ENCODE data around the gene DCAF16.
"Not testable (repeated sequence)": the region's sequence is repeated elsewhere in the genome, so short reads cannot be mapped to it uniquely, and the experiment has no call there.

Gene DCAF16

DNA sequence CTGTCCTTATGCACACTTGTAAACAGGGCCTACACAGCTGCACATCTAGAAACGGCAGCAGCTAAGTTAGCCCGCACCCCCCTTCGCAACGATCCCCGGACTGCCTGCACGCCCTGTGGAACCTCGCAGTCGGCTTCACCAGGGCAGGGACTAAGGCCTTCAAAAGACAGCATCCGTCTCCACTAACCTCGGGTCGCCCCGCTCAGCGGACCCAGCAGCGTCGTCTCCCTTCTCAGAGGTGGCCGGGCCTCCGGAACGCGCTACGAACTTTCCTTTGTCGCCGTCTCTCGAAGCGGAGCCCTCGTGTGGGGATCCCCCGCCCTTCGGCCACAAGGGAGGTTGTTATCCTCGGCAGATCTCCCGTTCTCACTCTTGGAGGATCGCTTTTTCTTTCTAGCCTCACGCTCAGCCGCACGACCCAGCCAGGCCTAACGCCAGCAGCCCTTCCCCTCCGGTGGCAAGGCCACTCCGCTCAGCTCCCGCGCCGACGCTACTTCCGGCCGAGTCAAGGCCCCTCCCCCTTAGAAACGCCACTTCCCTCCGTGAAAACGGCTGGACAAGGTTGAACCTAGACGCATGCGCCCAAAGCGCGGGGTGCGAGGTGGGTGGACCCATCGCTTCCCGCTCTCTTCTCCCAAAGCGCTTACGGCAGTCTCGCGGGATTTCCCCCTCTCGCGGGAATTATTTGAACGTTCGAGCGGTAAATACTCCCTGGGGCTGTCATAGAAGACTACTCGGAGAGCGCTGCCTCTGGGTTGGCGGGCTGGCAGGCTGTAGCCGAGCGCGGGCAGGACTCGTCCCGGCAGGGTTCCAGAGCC lies at the start of gene DCAF16, which contains the start of gene NCAPG:
Gene DCAF16 (minus strand): TSS at position 498 of the 818 bp plus-strand sequence. CDS start 6,616 bp downstream, outside the sequence.
Gene NCAPG (plus strand): TSS at position 720 of the 818 bp plus-strand sequence. CDS start 99 bp downstream, outside the sequence.
- peak; percentile 93 for DNase-seq

DNA sequence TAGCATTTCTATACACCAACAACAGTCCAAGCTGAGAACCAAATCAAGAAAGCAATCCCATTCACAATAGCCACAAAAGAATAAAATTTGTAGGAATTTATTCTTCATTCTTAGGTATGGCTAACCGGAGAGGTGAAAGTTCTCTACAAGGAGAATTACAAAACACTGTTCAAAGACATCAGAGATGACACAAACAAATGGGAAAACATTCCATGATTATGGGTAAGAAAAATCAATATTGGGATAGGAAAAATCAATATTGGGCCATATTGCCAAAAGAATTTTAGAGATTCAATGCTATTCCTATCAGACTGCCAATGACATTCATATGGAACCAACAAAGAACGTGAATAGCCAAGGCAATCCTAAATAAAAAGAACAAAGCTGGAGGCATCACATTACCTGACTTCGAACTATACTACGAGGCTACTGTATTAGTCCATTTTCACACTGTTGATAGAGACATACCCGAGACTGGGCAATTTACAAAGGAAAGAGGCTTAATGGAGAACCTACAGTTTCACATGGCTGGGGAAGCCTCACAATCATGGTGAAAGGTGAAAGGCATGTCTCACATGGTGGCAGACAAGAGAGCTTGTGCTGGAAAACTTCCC lies 49.3 kb upstream of the DCAF16 start:
- no peak for DNase-seq

DNA sequence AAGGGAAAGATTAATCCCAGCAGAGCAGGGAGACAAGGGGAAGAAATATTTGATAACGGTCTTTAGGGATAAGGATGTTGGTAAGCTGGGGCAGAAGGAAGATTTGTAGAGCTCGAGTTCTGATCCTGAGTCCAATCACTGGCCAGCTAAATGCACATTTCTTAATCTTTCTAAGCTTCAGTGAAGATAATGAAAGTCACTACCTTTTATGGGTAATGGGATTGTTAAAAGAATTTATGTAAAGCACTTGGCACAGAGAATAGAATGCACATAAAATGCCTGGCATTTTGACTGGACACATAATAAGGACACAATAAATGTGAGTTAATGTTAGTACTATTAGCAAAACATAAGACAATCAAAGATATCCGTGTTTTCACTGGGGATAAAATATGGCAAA lies 43.5 kb upstream of the DCAF16 start:
- DNase-seq = no peak

DNA sequence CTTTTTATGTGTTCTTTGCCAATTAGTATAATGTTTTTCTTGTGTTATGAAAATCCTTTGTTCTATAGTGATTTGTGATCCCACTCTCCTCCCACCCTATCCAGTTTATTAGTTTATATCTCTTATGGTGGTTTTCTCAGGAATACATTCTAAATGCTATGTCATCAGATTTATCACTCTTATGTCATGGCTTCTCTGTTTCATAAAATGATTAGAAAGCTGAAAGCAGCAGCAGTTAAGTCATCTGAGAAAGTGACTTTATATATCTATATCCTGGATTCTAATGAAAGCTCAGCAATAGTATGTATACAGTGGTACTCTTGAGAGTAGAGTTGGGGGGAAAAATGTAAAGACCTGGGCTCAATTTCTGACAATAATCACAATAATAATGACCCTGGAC lies 41.4 kb upstream of the DCAF16 start:
- DNase-seq = no peak

DNA sequence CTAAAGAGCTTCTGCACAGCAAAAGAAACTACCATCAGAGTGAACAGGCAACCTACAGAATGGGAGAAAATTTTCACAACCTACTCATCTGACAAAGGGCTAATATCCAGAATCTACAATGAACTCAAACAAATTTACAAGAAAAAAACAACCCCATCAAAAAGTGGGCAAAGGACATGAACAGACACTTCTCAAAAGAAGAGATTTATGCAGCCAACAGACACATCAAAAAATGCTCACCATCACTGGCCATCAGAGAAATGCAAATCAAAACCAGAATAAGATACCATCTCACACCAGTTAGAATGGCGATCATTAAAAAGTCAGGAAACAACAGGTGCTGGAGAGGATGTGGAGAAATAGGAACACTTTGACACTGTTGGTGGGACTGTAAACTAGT lies 39.7 kb upstream of the DCAF16 start:
- DNase-seq = not testable (repeated sequence)

DNA sequence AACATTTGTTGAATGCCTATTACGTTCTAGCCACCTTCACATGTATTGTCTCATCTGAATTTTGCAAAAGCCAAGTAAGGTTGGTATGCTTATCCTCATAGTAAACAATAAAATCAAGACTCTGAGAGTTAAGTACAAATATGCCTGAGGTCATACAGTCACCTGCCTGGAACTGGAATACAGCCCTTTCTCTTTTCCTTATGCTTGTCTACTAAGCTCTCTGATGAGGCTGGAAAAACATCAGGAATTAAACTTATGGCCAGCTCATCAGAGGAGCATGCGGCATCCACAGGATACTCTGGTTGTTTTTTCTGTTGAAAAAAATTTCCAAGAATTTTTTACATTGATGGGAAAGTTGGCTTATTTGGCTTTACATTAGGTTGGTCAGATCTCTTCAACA lies 35.7 kb upstream of the DCAF16 start:
- no peak for DNase-seq

DNA sequence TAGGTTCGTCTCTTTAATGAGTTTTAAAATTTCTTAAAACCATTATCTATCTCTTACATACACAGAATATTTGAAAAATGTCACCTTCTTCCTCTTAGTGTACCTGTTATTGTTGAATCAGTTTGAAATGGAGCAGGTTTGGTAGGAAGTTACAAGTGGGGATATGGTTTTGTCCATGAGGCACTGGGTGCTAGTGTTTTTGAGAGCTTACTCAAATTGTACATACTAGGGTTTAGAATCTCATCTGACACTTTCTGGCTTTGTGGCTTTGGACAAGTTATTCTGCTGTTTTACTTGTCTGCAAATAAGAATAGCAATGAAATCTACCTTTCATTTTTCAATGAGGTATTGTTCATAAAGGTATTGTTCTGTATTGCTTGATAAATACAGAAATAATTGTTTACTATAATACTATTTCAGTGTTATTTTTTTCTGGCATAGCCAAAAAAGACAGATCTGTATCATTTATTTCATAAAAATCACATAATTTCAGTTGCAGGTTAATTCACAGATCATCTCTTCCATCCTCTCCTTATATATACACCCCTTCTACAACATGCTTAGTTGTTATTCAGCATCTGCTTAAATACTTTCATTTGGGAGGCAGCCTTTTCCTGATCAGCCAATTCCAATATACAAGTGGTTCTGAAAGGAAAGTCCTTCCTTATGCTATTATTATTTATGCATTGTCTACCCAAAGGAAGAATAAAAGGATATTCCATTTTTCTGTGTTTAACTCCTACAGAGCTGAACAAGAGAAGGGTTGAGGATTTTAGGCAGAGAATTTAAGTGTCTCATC lies 13.5 kb upstream of the DCAF16 start:
- DNase-seq = no peak

DNA sequence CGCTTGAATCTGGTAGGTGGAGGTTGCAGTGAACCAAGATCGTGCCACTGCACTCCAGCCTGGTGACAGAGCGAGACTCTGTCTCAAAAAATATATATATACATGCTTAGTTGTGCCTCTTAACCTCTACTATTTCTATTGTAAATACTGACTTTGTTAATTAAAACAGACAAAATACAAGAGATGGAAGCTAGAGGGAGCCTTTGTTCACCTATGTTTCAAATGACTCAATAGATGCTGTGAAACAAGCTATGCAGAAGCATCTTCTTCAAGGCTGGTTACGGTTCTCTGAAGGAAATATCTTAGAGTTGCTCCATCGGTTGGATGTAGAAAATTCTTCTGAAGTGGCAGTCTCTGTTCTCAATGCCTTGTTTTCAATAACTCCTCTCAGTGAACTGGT lies 6.5 kb upstream of the DCAF16 start:
- no peak for DNase-seq

DNA sequence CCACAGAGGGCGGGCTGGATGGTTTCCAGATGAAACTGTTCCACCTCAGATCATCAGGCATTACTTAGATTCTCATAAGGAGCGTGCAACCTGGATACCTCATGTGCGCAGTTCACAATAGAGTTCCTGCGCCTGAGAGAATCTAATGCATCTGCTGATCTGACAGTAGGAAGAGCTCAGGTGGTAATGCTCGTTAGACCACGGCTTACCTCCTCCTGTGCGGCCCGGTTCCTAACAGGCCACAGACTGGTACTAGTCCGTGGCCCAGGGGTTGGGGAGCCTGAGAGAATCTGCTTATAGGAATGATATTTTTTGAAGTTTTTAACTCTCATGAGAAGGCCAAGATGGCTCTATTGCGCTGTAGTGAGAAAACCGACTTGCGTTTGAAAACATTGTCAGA lies 5.6 kb upstream of the DCAF16 start:
- no peak for DNase-seq

DNA sequence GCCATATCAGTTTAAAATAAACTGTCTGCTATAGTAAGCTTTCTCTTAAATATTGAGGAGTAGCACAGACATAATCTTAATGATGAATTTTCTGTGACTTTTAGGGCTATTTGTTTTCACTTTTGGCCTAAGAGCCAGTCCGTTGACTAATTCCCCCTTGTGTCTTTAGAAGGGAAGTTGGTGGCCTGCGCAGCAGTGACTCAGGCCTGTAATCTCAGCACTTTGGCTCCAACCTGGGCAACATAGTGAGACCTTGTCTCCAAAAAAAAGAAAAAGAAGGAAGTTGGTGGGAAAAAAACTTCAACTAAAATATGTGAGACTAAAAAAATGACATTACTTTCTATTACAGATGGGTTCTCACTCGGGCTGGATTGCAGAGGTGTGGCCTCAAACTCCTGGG lies 3.6 kb upstream of the DCAF16 start:
- no peak for DNase-seq

DNA sequence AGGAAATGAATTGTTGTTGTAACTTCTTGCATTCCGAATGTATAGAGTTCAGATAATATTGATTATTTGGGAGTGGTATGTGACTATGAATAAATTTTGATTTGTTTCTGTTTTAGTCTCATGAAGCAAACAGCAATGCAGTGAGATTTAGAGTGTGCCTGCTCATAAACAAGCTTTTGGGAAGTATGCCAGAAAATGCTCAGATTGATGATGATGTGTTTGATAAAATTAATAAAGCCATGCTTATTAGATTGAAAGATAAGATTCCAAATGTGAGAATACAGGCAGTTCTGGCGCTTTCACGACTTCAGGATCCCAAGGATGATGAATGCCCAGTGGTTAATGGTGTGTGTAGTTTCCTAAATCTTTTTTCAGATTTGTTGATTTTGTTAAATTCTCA lies 2.2 kb upstream of the DCAF16 start:
- no peak for DNase-seq

DNA sequence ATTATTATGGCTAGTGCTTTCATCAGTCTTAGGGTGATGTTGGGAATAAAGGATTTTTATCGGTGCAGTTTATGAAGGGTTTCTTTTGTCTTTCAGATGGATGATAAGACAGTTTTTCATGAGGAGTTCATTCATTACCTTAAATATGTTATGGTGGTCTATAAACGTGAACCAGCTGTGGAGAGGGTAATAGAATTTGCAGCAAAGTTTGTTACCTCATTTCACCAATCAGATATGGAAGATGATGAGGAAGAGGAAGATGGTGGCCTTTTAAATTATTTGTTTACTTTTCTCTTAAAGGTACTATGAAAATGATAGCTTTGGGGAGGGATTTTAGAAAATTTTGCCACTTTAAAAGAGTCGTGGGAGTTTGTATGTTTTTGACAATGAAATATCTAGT lies 1.6 kb upstream of the DCAF16 start:
- no peak for DNase-seq

DNA sequence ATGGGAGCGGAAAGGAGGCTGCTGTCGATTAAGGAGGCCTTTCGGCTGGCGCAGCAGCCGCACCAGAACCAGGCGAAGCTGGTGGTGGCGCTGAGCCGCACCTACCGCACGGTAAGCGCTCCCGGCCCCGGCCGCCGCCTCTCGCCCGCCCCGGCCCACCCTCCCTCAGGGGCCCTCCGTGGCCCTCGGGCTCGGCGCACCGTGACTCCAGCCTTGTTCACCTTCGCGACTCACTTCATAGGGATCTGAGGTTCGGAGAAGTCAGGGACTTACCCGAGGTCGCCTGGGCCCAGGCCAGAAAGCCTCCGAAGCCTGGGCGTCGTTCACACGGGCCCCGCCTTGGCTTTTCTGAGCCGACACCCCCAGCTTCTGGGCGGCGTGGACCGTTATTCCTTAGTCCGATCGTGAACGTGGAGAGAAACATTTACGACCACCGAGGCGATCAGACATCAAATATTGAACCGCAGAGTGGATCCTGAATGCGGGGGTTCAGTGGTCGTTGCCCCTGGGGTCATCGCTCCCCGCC lies 584 bp upstream of the DCAF16 start:
- no peak for DNase-seq

DNA sequence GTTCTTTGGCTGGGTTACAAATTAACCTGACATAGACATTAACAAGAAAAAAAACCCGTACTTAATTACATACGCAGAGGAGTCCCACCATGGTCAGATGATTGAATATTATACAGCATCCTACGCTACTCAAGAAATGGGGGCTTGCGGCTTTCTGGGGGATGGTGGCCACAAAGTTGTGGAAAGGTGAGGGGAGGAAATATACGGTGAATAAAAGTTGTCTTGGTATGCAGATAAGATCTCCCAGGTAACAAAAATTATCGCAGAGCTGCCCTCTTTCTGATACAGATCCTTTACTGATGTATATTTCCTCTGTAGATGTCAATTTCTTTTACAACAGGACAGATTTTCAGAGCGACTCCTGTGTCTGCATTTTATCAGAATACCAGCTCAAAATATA lies 890 bp downstream of the DCAF16 start:
- no peak for DNase-seq

DNA sequence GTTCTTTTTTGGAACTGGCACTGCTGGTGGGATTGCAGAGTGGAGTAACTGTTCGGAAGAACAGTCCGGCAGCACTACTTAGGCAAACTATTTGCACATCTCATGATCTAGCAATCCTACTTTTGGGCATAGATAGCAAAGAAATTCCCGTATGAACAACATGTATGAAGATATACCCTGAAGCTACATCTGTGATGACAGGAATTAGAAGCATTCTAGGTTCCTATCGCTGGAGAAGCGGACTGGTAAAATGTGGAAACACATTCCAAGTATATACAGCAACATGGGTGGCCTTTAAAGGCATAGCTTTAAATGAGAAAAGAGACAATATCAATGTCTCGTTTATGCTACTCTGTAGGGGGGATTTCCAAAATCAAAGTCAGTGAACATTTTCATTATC lies 3.1 kb downstream of the DCAF16 start:
- no peak for DNase-seq

DNA sequence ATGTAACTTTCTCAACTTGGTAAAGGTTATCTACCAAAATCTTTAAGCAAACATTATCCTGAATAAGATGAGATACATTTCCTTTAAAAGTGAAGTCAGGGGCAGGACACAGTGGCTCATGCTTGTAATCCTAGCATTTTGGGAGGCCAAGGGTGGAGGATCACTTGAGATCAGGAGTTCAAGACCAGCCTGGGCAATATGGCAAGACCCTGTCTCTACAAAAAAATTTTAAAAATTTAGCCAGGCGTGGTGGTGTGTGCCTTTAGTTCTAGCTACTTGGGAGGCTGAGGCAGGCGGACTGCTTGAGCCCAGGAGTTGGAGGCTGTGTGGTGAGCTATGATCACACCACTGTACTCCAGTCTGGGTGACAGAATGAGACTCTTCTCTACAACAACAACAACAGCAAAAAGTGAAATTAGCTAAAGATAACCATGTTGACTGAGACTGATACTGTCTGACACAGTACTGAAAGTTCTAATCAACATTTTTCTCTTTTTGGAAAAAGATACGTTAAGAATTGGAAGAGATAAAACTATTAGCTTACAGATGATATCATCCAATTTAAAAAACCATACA lies 4.9 kb downstream of the DCAF16 start:
- no peak for DNase-seq

DNA sequence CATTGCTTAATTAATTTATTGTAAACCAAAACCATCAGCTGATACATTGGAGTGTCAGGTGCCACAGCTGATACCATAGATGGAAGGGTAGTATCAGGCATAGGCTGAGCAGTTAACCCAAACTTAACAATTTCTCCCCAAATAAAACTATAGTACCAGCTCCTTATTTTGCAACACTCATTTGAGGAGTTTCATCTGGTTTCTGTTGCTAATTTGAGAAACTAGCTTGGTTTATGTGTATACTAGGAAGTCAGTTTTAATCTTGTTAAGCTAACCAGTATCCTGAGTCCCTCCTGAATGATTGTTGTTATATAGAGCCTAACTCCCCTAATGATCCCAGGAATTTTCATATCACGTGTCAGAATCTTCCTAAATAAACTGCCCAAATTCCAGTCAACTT lies 12.7 kb downstream of the DCAF16 start:
- DNase-seq = no peak

DNA sequence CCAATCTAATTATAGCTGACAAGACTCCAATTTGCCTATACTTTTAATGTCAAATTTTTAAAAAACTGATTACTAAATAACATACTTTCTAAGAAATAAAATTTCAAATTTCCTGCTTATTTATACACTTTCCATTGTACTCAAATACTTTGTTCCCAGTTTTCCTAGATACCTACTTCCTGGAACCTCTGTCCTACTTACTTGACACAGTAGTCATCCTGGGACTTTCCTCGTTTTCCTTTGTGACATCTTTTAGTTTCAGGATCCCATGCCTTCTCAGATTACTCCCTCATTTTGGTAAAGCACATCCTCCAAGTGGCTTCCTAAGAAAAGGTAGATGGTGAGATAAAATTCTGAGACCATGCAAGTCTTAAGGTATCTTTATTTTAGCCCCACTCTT lies 15.8 kb downstream of the DCAF16 start:
- DNase-seq = no peak

DNA sequence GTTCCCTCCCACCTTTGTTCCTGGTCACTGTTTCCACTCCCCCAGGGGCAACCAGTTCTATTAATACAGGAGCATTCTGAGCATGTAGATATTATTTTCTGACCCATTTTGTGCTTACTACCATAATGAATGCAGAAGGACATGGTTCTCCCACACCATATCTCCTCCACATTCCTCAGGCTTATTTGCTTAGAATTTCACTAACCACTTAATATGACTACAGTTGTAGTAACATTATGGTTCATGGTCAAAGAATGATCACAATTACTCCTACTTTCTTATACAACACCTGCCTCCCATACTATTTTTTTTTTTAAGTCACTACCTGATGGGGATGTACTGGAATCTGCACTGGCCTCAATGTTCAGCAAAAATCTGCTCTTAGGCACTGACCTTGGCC lies 21.6 kb downstream of the DCAF16 start:
- no peak for DNase-seq

DNA sequence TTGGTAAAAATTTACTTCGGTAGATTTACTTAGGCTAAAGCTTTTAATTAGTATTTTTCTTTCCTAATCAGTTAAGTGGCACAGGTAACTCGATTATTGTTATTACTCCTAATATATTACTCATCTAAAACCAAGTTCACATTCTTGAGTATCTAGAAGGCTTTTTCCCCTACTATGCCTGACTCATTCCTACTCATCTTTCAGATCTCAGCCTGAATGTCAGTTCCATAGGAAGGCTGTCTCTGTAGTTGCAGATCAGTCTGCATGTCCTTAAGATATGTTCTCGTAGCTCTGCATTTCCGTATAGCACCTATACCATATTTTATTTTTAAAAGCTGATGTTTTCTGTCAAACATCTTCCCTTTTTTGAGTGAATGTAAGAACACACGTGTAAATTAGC lies 23.2 kb downstream of the DCAF16 start:
- no peak for DNase-seq

DNA sequence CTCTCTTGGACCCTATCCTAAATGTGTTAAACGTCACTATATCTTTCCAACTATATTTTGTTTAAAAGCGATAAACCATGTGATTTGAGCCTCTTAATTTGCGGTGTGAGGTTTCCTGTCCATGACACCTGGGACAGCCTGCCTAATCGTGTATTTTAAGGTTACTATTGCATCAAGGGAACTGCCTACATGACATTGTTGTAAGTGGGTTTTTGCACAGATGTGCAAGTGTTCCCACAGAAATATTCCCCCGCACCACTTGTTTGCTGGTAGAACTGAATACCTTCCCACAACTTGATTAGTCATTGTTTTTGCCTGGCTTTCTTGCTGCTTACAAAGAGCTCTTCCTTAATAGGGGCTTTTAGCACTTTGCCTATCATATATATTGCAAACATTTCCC lies 24.0 kb downstream of the DCAF16 start:
- DNase-seq = no peak

DNA sequence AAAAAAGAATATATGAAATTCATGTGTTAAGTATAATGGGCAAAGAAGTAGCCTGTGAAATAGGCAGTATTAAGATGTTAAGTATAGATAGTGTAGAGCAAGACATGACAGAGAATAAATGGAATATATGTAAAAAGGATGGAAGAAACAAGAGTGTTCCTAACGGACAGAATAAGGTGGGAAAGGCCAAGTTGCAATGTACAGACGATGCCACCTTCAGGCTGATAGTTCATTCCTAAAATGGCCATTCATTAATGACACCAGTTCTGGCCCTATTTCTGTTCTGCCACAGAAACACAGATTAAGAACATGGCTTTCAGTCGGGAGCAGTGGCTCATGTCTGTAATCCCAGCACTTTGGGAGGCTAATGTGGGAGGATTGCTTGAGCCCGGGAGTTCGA lies 24.7 kb downstream of the DCAF16 start:
- DNase-seq = no peak
